OCI-LY3 (cell line): ENCODE measurements around the gene SART1.

Experiments
- EZH2phosphoT487 ChIP-seq: fragments of 200-600 bp; shearing (Covaris generic); IDR thresholded peaks from 2 replicates; pipeline ENCODE4 v1.6.1; 2018; ENCODE audit warnings: antibody characterized with exemption, mixed run types, low read depth
- TF ChIP-seq, protein P1 (sequence below): fragments of 200-600, 300-600 bp; sonication (generic); IDR thresholded peaks from 2 replicates; pipeline ENCODE4 v1.5.1; 2014; ENCODE audit warnings: antibody characterized with exemption, low read length, low read depth

DNA sequence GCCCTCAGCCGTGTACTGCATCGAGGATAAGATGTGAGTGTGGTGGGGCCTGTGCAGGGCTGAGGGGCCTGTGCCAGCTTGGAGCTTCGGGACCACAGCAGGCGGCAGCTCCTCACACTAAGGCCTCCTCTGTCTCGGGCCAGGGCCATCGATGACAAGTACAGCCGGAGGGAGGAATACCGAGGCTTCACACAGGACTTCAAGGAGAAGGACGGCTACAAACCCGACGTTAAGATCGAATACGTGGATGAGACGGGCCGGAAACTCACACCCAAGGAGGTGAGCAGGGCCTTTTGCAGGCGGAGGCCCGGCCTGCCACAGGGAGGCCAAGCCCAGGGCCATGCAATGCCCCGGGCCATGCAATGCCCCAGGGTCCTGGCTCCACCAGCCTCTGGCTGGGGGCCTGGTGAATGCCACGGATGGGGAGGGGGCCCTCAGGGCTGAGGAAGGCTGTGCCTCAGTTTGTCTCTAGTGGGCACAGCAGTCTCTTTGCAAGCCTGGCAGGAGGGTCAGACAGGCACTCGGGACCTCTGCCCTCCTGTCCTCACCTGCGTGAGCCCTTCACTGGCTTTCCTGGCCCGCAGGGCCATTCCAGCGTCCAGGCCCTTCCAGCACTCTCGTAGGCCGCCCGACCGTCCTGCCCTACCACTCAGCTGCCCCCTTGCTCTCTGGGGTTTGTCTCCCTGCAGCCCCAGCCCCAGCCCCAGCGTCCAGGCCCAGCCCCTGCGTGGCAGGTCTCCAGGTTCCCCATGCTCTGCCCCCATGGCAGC is 16.3 kb downstream of the SART1 start:
- TF ChIP-seq, protein P1, sequence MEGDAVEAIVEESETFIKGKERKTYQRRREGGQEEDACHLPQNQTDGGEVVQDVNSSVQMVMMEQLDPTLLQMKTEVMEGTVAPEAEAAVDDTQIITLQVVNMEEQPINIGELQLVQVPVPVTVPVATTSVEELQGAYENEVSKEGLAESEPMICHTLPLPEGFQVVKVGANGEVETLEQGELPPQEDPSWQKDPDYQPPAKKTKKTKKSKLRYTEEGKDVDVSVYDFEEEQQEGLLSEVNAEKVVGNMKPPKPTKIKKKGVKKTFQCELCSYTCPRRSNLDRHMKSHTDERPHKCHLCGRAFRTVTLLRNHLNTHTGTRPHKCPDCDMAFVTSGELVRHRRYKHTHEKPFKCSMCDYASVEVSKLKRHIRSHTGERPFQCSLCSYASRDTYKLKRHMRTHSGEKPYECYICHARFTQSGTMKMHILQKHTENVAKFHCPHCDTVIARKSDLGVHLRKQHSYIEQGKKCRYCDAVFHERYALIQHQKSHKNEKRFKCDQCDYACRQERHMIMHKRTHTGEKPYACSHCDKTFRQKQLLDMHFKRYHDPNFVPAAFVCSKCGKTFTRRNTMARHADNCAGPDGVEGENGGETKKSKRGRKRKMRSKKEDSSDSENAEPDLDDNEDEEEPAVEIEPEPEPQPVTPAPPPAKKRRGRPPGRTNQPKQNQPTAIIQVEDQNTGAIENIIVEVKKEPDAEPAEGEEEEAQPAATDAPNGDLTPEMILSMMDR: no peak
- no peak for TF ChIP-seq EZH2phosphoT487
